HT1080 (cell line): ENCODE results near the gene MN1. TPM values are rescaled to one million over a fixed set of nuclear protein-coding genes. Genes with fewer than 3 reads are reported as not detected.

ENCODE experiments used
- DNase-seq: peaks from one replicate; pipeline ENCODE4 v3.0.0-alpha.2; 2015; ENCODE audit warnings: low read depth
- total RNA-seq: library from RNA; depleted of rRNA; stranded (reverse); fragments of >200 nt; shearing (Covaris generic); gene quantifications from 2 replicates; pipeline ENCODE4 v1.2.3, GENCODE V29; 2014

Gene MN1
- total RNA-seq, 1 experiment from 2014 or later = 0.69 TPM

GRCh38 chr22:27765706-27766291 is 35.8 kb downstream of the MN1 start:
- no peak for DNase-seq

GRCh38 chr22:27764722-27765236 is 36.8 kb downstream of the MN1 start:
- DNase-seq = no peak

GRCh38 chr22:27761665-27762064 is 39.9 kb downstream of the MN1 start:
- no peak for DNase-seq

GRCh38 chr22:27761000-27761399 is 40.6 kb downstream of the MN1 start:
- no peak for DNase-seq

- DNase-seq = no peak
These were observed 41.1 kb downstream of the MN1 start for GRCh38 chr22:27760474-27760873.

GRCh38 chr22:27757928-27758525 is 43.5 kb downstream of the MN1 start:
- no peak for DNase-seq

- no peak for DNase-seq
These were observed 45.3 kb downstream of the MN1 start for GRCh38 chr22:27756212-27756660.

- no peak for DNase-seq
These were observed 45.9 kb downstream of the MN1 start for GRCh38 chr22:27755521-27756211.

GRCh38 chr22:27754888-27755480 is 46.6 kb downstream of the MN1 start:
- DNase-seq = no peak

- DNase-seq = no peak
These were observed 47.2 kb downstream of the MN1 start for GRCh38 chr22:27754247-27754887.

GRCh38 chr22:27752771-27753170 is 48.8 kb downstream of the MN1 start:
- DNase-seq = peak; percentile 37

- no peak for DNase-seq
These were observed 49.4 kb downstream of the MN1 start for GRCh38 chr22:27752141-27752540.

GRCh38 chr22:27751277-27752070 is 50.1 kb downstream of the MN1 start:
- DNase-seq = no peak

- DNase-seq = no peak
These were observed 50.8 kb downstream of the MN1 start for GRCh38 chr22:27750584-27751265.

- no peak for DNase-seq
These were observed 51.8 kb downstream of the MN1 start for GRCh38 chr22:27749597-27750225.

- DNase-seq = no peak
These were observed 52.8 kb downstream of the MN1 start for GRCh38 chr22:27748751-27749191.

GRCh38 chr22:27748349-27748748 is 53.2 kb downstream of the MN1 start:
- no peak for DNase-seq

GRCh38 chr22:27747396-27748221 is 53.9 kb downstream of the MN1 start:
- DNase-seq = no peak

GRCh38 chr22:27746918-27747317 is 54.6 kb downstream of the MN1 start:
- no peak for DNase-seq
